Vagina (tissue), 2 donors: ENCODE data around the gene P3H2.

ENCODE experiments used
- POLR2A ChIP-seq, 2 donors: fragments of 450-650 bp; IDR thresholded peaks; one replicate each; pipeline ENCODE4 v1.6.1; 2017; ENCODE audit warnings: antibody characterized with exemption in 2 of 2, mild to moderate bottlenecking in 2 of 2, moderate library complexity in 2 of 2
- TF ChIP-seq, protein P1 (sequence below), 3 experiments: fragments of 450-650 bp in 2 of 3; fragments of 200-600 bp in 1 of 3; sonication (generic) in 1 of 3; IDR thresholded peaks; one replicate each; pipeline ENCODE4 v1.5.1; 2017 to 2019; ENCODE audit warnings: antibody characterized with exemption in 3 of 3, mild to moderate bottlenecking in 2 of 3, moderate library complexity in 2 of 3

DNA sequence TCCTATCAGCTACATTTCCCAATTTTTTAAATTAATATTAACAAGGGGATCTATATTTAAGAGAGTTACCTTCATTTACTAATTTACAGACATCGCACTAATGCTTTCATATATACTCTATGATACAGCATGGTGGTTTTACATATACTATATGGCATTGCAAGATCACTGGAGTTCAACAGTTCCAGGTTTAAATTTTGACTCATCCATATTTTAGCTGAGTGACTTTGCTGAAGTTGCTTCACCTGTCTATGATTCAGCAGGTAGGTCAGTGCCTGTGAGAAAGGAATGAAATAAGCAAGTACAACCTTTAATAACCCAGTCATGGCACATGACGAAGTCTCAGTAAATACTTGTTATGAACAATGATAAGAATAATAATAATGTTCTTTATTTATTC, 211.1 kb downstream of the P3H2 start:
- TF ChIP-seq, protein P1, sequence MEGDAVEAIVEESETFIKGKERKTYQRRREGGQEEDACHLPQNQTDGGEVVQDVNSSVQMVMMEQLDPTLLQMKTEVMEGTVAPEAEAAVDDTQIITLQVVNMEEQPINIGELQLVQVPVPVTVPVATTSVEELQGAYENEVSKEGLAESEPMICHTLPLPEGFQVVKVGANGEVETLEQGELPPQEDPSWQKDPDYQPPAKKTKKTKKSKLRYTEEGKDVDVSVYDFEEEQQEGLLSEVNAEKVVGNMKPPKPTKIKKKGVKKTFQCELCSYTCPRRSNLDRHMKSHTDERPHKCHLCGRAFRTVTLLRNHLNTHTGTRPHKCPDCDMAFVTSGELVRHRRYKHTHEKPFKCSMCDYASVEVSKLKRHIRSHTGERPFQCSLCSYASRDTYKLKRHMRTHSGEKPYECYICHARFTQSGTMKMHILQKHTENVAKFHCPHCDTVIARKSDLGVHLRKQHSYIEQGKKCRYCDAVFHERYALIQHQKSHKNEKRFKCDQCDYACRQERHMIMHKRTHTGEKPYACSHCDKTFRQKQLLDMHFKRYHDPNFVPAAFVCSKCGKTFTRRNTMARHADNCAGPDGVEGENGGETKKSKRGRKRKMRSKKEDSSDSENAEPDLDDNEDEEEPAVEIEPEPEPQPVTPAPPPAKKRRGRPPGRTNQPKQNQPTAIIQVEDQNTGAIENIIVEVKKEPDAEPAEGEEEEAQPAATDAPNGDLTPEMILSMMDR (IDR thresholded peaks at IDR 0.05) = no peak
- TF ChIP-seq POLR2A (IDR thresholded peaks at IDR 0.05) = no peak
